T-helper 17 cell (primary cell): ENCODE measurements around the gene TREM2. TPM values are rescaled to one million over a fixed set of nuclear protein-coding genes. Genes with fewer than 3 reads are reported as not detected.

Experiments
- ATAC-seq: fragments of 150-1000 bp; cut with Tn5 transposase; 2 replicates; pipeline ENCODE4 v1.10.0; 2021; ENCODE audit warnings: mild to moderate bottlenecking, moderate library complexity
- DNase-seq, 3 donors: peaks; one replicate each; pipeline versions ENCODE4 v3.0.0 to v3.0.0-alpha.2; 2020 to 2021
- H3K9me3 ChIP-seq: one replicate; pipeline ENCODE4 v1.7.0; 2013; ENCODE audit warnings: low read length, mild to moderate bottlenecking; ENCODE audit not compliant: control insufficient read depth, poor library complexity, severe bottlenecking
- H3K27ac Mint-ChIP-seq: one replicate; pipeline ENCODE4 v1.8.0; 2022; ENCODE audit warnings: mild to moderate bottlenecking, moderate library complexity, mixed read lengths
- H3K27me3 Mint-ChIP-seq: one replicate; pipeline ENCODE4 v1.8.0; 2022; ENCODE audit warnings: mixed read lengths
- H3K36me3 Mint-ChIP-seq: one replicate; pipeline ENCODE4 v1.8.0; 2022; ENCODE audit warnings: low read depth, mixed read lengths
- H3K4me1 Mint-ChIP-seq: one replicate; pipeline ENCODE4 v1.8.0; 2022; ENCODE audit warnings: mild to moderate bottlenecking, mixed read lengths
- H3K4me3 Mint-ChIP-seq: one replicate; pipeline ENCODE4 v1.8.0; 2022; ENCODE audit warnings: mild to moderate bottlenecking, moderate library complexity, mixed read lengths
- total RNA-seq, 4 donors: library from RNA in 2 of 4; stranded (reverse) in 2 of 4; gene quantifications; one replicate each; pipeline ENCODE4 v1.2.3 and lab custom pipeline; 2022 to 2026

Gene TREM2
- total RNA-seq, 2 donors from 2014 or later: not detected

DNA sequence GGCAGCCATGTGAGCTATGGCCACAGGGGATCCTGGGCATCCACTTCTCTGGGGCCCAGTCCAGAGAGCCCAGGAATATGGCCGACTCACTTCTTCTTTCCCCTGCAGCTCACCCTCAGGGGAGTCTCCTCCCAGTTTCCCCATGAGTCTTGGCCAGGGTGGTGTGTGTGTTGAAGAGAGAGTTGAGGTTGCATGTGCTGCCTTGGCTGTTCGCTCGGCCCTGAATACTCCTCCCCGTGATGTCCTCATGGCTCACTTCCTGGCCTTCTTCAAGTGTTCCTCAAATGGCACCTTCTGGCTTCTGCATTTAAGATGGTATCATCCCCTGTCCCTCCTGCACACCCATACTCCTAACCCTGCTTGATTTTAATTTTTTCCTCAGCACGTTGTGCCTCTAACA, 5.6 kb downstream of the TREM2 start:
- Mint-ChIP-seq H3K4me1 (peaks cover 3% of the 10 kb centered on the region), H3K36me3 (no peaks in the 10 kb centered on the region), H3K4me3 (no peak overlapping the region), H3K27me3 (peaks cover 30% of the 10 kb centered on the region), H3K27ac (no peak overlapping the region)
- no peak for DNase-seq
- ATAC-seq: peak; percentile 33
- no peaks in the 10 kb centered on the region for H3K9me3 ChIP-seq

DNA sequence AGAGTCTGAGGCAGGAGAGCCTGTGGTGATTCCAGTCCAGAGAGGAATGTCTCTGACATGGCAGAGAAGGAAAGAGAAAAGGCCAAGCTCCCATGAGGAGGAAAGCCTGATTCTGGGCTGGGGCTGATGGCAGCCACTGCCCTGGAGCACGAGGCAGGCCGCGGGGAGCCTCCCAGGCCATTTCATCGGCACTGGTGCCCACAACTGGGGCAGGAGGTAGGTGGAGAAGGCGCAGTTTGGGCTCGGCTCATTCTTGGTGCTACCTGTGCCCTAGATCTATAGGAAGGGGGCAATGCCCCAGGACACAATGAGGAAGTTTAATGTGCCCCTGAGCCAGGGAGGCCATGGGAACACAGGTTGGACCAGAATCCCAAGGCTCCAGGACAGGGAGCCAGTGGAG, 6.1 kb downstream of the TREM2 start:
- H3K4me3 Mint-ChIP-seq: no peak overlapping the region
- DNase-seq (no peak), ATAC-seq (no peak)
- no peaks in the 10 kb centered on the region for H3K36me3 Mint-ChIP-seq
- H3K9me3 ChIP-seq: no peaks in the 10 kb centered on the region
- H3K27me3 Mint-ChIP-seq: peaks cover 24% of the 10 kb centered on the region
- no peak overlapping the region for H3K27ac Mint-ChIP-seq
- peaks cover 3% of the 10 kb centered on the region for H3K4me1 Mint-ChIP-seq

DNA sequence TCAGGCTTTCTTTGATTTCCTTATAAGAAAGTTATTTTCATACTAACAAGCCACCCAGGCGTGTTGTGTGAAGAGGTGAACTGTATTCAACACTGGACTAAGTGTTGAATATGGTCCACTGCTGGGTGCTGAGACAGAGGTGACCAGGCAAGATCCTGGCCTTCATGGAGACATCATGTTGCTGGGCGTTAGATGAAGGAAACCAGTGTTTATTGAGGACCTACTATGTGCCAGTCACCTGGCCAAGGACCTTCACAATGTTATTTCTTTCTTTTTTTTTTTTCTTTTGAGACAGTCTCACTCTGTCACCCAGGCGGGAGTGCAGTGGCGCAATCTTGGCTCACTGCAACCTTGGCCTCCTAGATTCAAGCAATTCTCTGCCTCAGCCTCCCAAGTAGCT, 6.9 kb downstream of the TREM2 start:
- Mint-ChIP-seq H3K4me1 (peaks cover 6% of the 10 kb centered on the region), H3K27ac (no peak overlapping the region), H3K4me3 (no peak overlapping the region), H3K27me3 (peaks cover 23% of the 10 kb centered on the region), H3K36me3 (no peaks in the 10 kb centered on the region)
- no peaks in the 10 kb centered on the region for H3K9me3 ChIP-seq
- DNase-seq: no peak
- no peak for ATAC-seq

- no peak for DNase-seq
- peaks cover 8% of the 10 kb centered on the region for H3K4me1 Mint-ChIP-seq
- H3K27me3 Mint-ChIP-seq: peaks cover 23% of the 10 kb centered on the region
- no peak for ATAC-seq
- no peaks in the 10 kb centered on the region for H3K9me3 ChIP-seq
- no peak overlapping the region for H3K4me3 Mint-ChIP-seq
- no peaks in the 10 kb centered on the region for H3K36me3 Mint-ChIP-seq
- no peak overlapping the region for H3K27ac Mint-ChIP-seq
Measured at GRCh38 chr6:41155132-41155805, 7.6 kb downstream of the TREM2 start.

- Mint-ChIP-seq H3K27me3 (peaks cover 17% of the 10 kb centered on the region), H3K27ac (no peak within 1 kb of the TSS), H3K4me3 (no peak within 1 kb of the TSS), H3K36me3 (no peaks in the 10 kb centered on the region), H3K4me1 (peaks cover 12% of the 10 kb centered on the region)
- no peaks in the 10 kb centered on the region for H3K9me3 ChIP-seq
- DNase-seq (no peak), ATAC-seq (no peak)
Measured at GRCh38 chr6:41153992-41154625, 8.8 kb downstream of the TREM2 start, which contains the start of gene TREML1. TREML1 (minus strand) TSS chr6:41154347; CDS start chr6:41154288, 59 bp downstream.

DNA sequence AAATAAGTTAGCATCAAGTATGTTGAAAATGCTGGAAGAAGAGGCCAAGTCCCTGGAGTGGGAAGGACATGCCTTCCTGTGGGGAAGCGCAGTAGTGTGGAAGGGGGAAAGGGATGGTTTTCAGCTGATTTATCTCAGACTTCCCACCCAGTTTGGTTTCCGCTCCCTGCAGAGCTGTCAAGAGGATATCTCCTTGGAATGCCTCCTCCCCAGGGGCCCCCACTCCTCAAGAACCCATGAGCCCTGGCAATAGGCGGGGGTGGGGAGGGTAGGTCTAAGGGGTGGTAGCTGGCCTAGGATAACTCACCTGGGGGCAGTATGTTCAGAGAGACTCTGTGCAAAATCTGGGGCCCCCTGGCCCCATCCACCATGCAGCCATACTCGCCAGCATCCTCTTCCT, 9.5 kb downstream of the TREM2 start:
- peaks cover 17% of the 10 kb centered on the region for H3K27me3 Mint-ChIP-seq
- H3K4me1 Mint-ChIP-seq: peaks cover 16% of the 10 kb centered on the region
- H3K9me3 ChIP-seq: no peaks in the 10 kb centered on the region
- no peak for ATAC-seq
- H3K27ac Mint-ChIP-seq: no peak overlapping the region
- DNase-seq: no peak
- no peaks in the 10 kb centered on the region for H3K36me3 Mint-ChIP-seq
- H3K4me3 Mint-ChIP-seq: no peak overlapping the region

- H3K9me3 ChIP-seq: no peaks in the 10 kb centered on the region
- Mint-ChIP-seq H3K4me3 (no peak overlapping the region), H3K27ac (no peak overlapping the region), H3K36me3 (no peaks in the 10 kb centered on the region), H3K27me3 (no peaks in the 10 kb centered on the region), H3K4me1 (peaks cover 25% of the 10 kb centered on the region)
- DNase-seq (no peak), ATAC-seq (no peak)
Measured at GRCh38 chr6:41150671-41151070, 12.2 kb downstream of the TREM2 start.

DNA sequence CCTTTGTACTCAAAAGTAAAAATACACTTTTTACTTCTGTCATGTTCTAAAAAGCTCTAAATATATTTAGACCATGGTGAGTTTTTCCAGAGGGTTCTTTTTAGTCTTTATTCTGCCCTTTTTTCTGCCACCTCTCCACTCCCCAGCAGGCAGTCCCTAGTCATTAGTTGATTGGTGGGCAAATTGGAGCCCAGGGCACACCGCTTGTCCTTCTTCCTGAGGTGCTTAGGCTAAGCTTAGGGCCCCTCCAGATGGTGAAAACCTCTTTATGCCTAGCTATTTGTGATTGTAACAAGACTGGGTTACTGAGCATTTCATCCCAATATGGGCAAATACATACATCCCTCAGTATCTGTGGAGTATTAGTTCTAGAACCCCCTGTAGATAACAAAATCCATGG, 15.0 kb downstream of the TREM2 start:
- Mint-ChIP-seq H3K27ac (peak overlapping the region; percentile 57), H3K4me3 (peak overlapping the region; percentile 60), H3K4me1 (peaks cover 22% of the 10 kb centered on the region), H3K27me3 (no peaks in the 10 kb centered on the region), H3K36me3 (peaks cover 8% of the 10 kb centered on the region)
- no peak for ATAC-seq
- DNase-seq: no peak
- H3K9me3 ChIP-seq: no peaks in the 10 kb centered on the region

- H3K36me3 Mint-ChIP-seq: peaks cover 11% of the 10 kb centered on the region
- H3K27ac Mint-ChIP-seq: no peak overlapping the region
- DNase-seq: no peak
- no peak overlapping the region for H3K4me3 Mint-ChIP-seq
- ATAC-seq: no peak
- no peaks in the 10 kb centered on the region for H3K9me3 ChIP-seq
- H3K27me3 Mint-ChIP-seq: no peaks in the 10 kb centered on the region
- peaks cover 4% of the 10 kb centered on the region for H3K4me1 Mint-ChIP-seq
Measured at GRCh38 chr6:41136911-41137310, 26.0 kb downstream of the TREM2 start.

- no peak for ATAC-seq
- no peak overlapping the region for H3K4me3 Mint-ChIP-seq
- H3K4me1 Mint-ChIP-seq: peaks cover 4% of the 10 kb centered on the region
- no peaks in the 10 kb centered on the region for H3K9me3 ChIP-seq
- DNase-seq: no peak
- no peak overlapping the region for H3K27ac Mint-ChIP-seq
- peaks cover 14% of the 10 kb centered on the region for H3K36me3 Mint-ChIP-seq
- H3K27me3 Mint-ChIP-seq: no peaks in the 10 kb centered on the region
Measured at GRCh38 chr6:41135062-41135832, 27.7 kb downstream of the TREM2 start.

DNA sequence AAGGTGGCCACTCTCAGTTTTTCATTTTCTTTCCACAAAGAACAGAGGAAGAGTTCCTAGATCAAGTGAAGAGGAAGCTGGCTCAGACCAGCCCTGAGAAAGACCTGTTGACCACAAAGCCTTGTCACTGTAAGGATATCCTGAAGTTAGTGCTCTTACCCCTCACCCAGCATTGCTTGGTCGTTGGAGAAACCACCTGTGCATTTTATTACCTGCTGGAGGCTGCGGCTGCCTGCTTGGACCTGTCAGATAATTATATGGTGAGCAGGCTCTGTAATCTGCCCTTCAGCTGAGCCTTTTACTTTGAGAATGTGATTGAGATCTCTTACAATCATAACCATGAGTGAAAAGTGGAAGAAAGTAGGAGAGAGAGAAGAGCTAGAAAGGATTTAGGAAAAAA, 30.7 kb downstream of the TREM2 start:
- no peak for DNase-seq
- H3K36me3 Mint-ChIP-seq: peaks cover 11% of the 10 kb centered on the region
- H3K27ac Mint-ChIP-seq: no peak overlapping the region
- H3K27me3 Mint-ChIP-seq: no peaks in the 10 kb centered on the region
- peaks cover 4% of the 10 kb centered on the region for H3K4me1 Mint-ChIP-seq
- H3K9me3 ChIP-seq: no peaks in the 10 kb centered on the region
- H3K4me3 Mint-ChIP-seq: no peak overlapping the region
- no peak for ATAC-seq

- no peaks in the 10 kb centered on the region for H3K9me3 ChIP-seq
- Mint-ChIP-seq H3K27me3 (no peaks in the 10 kb centered on the region), H3K4me3 (no peak overlapping the region), H3K4me1 (peaks cover 3% of the 10 kb centered on the region), H3K27ac (no peak overlapping the region), H3K36me3 (peaks cover 4% of the 10 kb centered on the region)
- no peak for ATAC-seq
- no peak for DNase-seq
Measured at GRCh38 chr6:41125282-41125681, 37.6 kb downstream of the TREM2 start.

- H3K4me3 Mint-ChIP-seq: no peak overlapping the region
- no peaks in the 10 kb centered on the region for H3K9me3 ChIP-seq
- H3K27ac Mint-ChIP-seq: no peak overlapping the region
- H3K4me1 Mint-ChIP-seq: peaks cover 3% of the 10 kb centered on the region
- peaks cover 7% of the 10 kb centered on the region for H3K36me3 Mint-ChIP-seq
- ATAC-seq: no peak
- no peaks in the 10 kb centered on the region for H3K27me3 Mint-ChIP-seq
- DNase-seq: no peak
Measured at GRCh38 chr6:41122918-41123317, 40.0 kb downstream of the TREM2 start.
